Activated CD4-positive, alpha-beta T cell treated with anti-CD3 and anti-CD28 coated beads, Interleukin-2, amount 50 U/mL, for 1 hour (primary cell): ENCODE measurements around the gene MRPS17.
"Not testable (repeated sequence)": the region's sequence is repeated elsewhere in the genome, so short reads cannot be mapped to it uniquely, and the experiment has no call there.

Experiments
- DNase-seq: peaks from one replicate; pipeline ENCODE4 v3.0.0-alpha.2; 2020

The MRPS17 gene

DNA sequence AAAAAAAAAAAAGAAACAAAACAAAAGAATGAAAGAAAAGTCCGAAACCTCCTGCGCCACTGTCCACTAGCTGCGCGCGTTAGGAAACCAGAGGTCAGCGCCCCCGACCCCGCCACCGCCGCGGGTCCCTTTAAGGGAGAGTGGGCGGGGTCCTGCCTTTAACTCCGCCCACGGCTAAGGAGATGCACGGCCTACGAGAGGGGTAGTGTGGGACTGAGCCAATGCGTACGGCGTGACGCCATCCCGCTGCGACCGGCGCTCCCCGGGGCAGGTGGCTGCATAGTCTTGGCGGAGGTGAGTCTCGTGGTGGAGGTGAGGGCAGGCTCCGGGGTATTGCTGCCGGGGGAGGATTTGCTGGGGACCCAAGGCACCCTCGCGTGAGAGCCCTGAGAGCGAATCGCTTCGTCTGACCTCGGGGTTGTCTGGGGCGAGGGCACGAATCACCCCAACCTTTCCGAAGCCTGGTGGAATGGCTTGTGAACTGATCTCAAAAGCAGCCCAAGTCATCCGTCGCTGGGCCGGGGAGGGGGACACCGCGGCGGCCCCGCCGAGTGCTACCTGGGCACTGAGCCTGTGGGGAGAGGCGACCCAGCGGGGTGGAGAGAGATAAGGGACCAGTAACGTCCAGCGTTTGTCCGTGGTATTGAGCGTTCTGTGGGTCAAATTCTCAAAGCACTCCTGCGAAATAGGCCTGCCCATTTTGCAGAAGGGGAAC, at the start of gene MRPS17:
MRPS17 (plus strand) TSS at position 241 of the 715 bp plus-strand sequence. CDS start 1,319 bp downstream, outside the sequence.
- DNase-seq = peak; percentile 92

DNA sequence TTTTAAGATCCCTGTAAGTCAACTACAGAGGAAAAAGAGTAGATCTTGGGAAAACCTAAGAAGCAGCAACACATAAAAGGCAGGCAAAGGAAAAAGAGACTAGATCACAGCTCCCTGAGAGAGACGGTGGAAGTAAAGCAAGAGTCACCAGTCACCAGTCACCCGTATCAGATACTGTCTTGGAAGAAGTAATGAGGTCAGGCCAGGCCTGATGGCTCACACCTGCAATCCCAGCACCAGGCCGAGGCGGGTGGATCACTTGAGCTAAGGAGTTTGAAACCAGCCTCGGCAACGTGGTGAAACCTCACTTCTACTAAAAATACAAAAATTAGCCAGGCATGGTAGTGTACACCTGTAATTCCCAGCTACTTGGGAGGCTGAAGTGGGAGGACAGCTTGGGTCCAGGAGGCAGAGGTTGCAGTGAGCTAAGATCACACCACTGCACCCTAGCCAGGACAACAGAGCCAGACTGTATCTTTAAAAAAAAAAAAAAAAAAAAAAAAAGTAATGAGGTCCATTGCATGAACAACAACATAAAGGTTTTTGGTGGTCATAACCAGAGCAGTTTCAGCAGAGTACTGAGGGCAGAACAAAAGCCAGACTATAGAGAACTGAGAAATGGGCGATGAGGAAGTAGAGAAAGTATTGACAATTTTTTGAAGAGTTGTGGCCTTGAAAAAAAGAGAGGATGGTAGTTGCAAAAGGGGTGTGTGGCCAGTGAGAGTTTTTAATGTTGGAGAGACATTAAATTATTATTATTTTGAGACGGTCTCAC, 47.5 kb upstream of the MRPS17 start:
- DNase-seq = no peak

DNA sequence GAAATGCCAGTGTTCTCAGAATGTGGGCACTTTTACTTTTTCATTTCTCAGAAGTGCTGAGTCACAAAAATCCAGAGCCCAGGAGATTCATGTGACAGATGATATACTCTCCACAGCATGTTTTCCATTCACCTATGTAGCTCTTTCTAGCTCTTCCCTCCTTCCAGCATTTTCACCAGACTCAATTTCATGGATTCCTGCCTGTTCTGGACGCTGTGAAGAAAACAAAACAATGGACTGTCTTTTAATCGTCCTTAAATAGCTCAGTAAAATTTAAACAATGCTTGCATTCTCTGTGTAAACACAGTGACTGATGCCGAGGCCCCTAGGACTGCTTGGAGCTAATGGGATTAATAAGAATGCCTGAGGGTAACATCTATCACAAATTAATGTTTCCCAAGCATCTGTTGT, 38.9 kb upstream of the MRPS17 start:
- no peak for DNase-seq

DNA sequence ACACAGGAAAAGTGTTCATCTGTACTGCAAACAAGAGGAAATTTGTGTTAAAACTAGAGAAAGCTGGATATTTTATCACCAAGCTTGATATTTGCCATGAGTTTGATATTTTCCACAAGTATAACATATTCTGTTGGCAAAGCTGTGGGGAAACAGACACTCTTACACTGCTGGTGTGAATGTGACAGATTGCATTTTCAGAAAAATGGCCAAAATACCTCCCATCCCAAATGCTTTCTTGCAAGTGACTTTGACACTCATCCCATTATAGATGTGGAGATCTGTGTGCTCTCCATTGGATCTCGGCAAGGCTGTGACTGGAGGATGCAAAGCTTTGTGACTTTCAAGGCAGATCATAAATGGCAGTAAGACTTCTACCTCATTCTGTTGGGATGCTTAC, 33.9 kb upstream of the MRPS17 start:
- no peak for DNase-seq

DNA sequence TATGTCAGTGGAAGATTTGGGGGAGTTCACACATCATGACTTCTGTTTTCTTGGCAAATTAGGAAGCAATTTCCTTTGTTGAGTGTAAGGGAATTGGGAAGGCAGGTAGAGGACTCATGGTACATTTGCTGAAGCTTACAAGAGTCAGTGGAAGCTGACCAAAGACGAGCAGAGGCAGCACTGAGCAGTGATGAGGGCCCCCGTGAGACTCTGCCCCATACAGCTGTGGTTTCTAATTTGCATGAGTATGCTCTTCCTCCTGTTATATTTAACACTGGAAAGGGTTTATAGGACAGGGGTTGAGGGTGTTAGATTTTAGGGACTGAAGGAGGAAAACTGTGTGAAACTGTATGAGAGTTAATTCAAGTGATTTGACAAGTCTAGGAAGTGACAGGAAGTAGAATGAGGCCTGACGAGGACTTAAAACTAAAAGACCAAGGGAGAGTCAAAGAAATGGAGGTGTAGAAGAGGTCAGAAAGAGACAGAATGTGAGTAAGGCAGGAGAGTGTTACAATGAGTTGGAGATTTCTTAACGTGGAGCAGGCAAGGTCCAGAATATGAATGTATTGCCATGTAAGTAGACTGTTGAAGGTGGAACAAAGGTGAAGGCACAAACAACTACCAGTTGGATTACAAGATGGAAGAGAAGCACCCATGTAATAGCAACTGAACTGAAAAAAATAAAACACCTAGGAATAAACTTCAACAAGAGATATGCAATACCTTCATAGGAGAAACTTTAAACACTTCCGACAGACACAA, 23.5 kb upstream of the MRPS17 start:
- no peak for DNase-seq

DNA sequence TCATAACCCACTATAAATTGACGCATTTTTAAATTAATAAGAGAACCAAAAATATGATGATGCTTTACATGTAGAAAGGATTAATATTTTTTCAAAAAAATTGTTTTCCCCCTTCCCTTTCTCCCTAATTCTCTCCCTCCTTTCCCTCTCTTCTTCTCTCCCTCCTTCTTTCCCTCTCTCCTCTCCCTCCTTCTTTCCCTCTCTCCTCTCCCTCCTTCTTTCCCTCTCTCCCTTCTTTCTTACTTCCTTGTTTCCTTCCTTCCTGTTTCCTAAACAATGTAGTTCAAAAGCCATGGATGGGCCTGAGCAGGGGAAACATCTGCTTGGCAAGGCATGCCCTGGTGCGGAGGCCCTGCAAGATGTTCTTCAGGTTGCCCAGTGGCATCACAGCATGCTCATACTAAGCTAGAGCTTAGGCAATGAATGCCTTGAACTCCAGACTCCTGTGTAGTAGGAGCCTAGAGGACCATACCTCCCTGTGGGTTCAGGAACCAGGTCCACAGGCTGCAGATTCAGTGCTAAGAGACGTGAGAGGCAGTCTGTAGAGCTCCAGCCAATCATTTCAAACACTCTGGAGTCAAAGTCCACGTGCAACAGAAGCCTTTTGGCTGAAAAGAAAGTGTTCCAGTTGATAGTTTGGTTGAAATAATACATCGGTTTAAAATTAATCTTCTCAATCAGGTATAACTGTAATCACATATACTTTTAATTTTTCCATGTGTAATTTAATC, 20.1 kb upstream of the MRPS17 start:
- DNase-seq = no peak

DNA sequence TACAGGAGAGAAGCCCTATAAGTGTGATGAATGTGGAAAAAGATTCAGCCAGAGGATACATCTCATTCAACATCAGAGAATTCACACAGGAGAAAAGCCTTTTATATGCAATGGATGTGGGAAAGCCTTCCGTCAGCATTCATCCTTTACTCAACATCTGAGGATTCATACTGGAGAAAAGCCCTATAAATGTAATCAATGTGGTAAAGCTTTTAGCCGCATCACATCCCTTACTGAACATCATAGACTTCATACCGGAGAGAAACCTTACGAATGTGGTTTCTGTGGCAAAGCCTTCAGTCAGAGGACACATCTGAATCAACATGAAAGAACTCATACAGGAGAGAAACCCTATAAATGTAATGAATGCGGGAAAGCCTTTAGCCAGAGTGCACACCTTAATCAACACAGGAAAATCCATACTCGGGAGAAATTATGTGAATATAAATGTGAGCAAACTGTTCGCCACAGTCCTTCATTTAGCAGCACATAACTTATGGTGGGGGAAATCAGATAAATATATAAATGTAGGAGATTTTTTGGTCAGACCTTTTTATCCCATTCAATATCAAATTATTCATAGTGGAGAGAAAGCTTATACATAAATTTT, 12.1 kb upstream of the MRPS17 start:
- DNase-seq = no peak

DNA sequence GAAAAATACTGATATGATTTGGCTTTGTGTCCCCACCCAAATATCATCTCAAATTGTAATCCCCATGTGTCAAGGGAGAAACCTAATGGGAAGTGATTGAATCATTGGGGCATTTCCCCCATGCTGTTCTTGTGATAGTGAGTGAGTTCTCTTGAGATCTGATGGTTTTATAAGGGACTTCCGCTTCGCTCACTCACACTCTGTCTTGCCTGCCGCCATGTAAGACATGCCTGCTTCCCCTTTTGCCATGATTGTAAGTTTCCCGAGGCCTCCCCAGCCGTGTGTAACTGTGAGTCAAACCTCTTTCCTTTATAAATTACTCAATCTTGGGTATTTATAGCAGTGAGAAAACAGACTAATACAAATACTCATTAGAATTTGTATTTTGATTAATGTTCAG, 5.1 kb upstream of the MRPS17 start:
- no peak for DNase-seq

DNA sequence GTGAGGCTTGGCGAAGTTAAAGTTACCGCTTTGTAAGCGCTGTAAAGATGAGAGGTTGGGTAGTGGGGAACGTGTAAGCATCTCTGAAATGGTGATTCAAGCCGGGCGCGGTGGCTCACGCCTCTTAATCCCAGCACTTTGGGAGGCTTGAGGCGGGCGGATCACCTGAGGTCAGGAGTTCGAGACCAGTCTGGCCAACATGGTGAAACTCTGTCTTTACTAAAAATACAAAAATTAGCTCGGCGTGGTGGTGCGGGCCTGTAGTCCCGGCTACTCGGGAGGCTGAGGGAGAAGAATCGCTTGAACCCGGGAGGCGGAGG, 635 bp downstream of the MRPS17 start:
- not testable (repeated sequence) for DNase-seq

DNA sequence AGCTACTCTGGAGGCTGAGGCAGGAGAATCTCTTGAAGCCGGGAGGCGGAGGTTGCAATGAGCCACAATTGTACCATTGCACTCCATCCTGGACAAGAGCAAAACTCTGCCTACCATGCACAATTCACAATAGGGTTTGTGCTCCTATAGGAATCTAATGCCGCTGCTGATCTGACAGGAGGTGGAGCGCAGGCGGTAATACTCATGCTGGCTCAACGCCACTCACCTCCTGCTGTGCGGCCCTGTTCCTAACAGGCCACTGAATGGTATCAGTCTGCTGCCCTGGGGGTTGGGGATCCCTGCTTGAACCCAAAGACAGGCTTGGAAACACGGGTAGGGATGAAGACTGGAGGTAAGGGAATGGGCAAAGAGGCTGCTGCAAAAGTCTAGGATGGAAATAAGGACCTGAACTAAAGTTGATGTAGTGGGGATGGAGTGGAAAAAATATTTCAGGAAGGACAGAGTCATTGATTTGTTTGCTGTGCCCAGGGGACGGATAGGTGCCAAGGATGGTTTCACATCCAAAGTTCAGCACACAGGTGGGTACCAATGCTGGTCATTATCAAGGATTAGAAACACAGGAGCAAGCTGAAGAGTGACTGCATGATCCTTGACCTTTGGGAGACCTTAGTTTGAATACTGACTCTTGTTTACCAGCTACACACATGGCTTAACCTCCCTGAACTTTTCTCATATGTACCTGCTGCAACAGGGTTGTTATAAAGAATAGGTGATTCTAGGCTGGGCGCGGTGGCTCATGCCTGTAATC, 2.2 kb downstream of the MRPS17 start:
- no peak for DNase-seq

DNA sequence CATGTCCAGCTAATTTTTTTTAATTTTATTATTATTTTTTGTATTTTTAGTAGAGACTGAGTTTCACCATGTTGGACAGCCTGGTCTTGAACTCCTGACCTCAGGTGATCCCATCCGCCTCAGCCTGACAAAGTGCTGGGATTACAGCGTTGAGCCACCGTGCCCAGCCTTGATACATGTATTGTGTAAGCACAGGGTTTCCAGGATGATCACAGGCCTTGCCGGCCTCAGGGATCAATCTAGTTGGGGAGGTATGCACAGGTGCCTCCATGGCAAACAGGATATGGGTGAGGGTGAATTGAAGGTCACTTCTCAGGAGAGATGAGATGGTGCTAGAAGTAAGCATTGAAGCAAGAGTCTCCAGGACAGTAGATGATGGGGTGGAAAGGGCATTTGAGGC, 5.5 kb downstream of the MRPS17 start:
- DNase-seq = no peak

DNA sequence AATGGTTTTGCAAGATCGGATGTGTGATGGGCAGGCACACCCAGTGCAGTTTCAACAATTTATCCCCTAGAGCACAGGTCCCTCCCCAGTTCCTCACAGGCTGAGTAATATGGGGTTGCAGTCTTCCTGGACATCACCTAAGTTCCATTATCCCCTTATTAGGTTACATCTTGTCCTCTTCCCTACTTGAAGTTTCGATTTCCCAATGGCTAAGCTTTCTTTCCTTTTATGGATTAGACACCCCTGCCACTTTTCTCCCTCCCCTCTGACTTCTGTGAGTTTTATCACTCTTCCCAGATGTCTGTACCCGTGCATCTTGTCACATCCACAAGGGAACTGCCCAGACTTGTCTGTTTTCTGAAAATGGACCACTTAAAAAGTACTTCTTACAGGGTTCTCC, 10.3 kb downstream of the MRPS17 start:
- no peak for DNase-seq

DNA sequence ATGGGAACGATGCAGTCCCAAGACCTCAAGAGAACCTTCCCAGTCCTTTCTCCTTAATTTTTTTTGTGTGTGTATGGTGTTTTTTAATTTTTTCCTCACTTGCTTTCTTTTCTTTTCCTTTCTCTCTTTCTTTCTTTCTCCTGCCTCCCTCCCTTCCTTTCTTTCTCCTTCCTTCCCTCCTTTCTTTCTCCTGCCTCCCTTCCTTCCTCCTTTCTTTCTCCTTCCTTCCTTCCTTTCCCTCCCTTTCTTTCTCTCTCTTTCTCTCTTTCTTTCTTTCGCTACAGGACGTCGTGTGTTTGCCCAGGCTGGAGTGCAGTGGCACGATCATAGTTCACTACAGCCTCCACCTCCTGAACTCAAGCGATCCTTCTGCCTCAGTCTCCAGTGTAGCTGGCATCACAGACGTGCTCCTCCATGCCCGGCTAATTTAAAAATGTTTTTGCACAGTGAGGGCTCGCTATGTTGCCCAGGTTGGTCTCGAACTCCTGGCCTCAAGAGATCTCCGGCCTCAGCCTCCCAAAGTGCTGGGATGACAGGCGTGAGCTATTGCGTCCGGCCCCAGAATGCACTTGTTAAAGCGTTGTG, 12.0 kb downstream of the MRPS17 start:
- no peak for DNase-seq

DNA sequence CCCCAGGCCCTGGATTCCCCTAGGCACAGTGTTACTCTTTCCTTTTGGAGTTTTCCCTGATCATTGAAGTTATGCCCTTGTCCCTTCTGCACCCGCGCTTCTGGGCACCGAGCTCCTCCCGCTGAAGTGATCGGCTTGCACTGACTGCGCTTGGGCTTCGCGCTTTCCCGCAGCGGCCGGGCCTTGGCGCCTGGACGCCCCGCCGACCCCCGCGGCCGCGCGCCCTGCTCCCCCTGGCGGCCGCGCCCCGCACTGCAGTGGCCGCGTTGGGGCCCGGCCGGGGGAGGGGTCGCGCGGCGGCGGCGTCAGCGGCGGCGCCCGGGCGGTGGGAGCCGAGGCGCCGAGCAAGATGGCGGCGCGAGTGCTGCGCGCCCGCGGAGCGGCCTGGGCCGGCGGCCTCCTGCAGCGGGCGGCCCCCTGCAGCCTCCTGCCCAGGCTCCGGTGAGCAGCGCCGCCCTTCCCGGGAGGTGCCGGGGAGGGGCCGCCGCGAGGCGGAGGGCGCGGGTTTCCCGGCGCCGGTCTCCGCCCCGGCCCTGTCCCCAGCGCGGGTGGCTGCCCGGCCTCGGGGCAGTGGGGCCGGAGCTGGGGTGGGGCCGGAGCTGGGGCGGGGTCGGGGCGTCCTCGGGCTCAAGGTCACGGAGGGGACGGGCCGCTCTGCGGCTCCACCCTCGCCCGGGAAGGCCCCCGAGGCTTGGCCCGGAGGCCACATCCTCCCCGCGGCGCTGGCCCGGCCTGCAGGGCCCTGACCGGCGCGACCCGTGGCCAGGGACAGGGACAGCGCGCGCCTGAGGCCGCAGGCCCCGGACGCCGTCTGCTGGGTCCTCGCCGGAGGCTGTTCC, 12.8 kb downstream of the MRPS17 start, which contains the start of gene NIPSNAP2:
NIPSNAP2 (plus strand) TSS at position 325 of the 839 bp plus-strand sequence; CDS start at position 350, 25 bp downstream.
- peak; percentile 54 for DNase-seq

DNA sequence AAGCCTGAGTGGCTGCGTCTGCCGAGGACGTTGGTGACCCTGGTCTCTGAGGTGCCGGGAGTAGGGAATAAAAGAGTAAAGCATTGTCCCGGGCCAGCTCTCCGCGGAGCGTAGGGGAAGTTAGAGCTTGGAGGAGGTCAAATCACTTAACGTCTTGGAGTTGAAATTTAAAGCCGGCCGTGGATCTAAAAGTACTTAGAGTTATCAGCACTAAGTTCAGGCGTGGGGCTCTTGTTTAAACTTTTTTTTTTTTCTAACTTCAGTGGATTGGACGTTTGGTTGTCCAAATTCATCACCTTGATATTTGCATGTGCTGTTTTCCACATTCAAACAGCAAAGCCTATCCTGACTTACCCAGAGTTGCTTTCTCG, 13.4 kb downstream of the MRPS17 start:
- DNase-seq = no peak

DNA sequence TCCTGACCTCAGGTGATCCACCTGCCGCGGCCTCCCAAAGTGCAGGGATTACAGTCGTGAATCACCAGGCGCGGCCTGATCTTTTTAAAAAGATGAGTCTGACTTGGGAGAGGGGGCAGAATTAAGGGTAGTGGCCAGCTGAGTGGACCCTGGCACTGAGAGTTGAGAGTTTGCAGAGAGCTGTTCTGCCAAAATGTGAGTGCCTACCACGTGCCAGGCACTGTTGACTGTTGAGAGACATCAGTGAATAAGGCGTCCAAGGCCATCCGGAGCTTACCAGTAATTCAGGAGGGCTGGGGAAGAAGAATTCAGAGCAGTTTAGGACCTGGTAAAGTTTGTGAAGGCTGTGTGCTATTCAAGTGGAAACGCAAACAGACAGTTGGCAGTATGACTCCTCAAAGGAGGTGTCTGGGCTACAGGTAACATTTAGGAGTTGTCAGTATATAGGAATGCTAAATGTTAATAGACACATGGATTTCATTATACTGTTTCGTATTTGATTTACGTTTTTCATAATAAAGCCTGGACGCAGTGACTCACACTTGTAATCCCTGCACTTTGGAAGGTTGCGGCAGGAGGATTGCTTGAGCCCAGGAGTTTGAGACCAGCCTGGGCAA, 14.2 kb downstream of the MRPS17 start:
- no peak for DNase-seq

DNA sequence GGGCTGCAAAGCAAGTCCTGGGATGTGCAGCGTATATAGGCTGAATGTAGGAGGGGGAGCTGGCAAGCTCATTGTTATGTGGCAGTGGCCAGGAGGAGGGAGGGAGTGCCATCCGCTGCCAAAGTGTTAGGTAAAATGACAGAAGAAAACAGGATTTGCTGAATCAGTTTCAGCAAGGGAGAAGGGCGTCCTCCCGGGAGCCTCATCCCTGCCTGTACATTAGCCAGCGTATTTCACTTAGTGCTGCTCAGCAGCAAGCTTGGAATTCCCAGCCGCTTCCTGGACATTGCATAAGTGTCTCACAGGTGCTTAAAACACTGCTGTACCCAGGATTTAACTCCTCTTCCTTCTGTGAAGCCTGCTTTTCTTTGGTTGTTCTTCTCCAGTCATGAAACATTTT, 15.2 kb downstream of the MRPS17 start:
- no peak for DNase-seq

DNA sequence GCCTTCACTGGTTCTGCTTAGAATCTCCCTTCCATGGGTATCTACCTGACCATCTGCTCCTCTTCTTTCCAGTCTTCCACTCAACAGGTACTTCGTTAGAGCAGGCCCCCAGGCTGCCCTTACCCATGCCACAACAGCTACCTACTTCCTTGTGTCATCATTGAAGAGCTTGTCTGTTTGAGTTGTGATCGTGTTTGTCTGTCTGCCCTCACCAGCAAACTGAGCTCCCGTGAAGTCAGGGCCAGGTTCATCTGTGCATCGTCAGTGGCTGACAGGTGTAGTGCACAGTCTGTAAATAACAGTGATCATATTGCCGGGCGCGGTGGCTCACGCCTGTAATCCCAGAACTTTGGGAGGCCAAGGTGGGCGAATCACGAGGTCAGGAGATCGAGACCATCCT, 17.7 kb downstream of the MRPS17 start:
- no peak for DNase-seq

DNA sequence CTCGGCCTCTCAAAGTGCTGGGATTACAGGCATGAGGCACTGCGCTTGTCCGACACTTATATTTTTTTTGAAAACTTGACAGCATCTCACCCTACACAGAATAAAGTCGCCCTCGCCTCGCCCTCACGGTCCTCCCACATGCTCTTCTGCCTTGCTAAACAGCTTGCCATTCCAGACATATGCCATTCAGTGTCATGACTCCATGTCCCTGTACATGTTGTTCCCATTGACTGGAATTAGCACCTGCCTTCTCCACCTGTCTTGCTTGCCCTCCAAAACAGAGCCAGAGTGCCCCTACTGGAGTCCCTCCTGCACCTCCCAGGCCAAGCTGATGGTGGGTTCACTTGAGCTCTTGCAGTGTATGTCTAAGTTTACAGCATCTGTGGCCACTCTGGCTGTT, 18.9 kb downstream of the MRPS17 start:
- no peak for DNase-seq

DNA sequence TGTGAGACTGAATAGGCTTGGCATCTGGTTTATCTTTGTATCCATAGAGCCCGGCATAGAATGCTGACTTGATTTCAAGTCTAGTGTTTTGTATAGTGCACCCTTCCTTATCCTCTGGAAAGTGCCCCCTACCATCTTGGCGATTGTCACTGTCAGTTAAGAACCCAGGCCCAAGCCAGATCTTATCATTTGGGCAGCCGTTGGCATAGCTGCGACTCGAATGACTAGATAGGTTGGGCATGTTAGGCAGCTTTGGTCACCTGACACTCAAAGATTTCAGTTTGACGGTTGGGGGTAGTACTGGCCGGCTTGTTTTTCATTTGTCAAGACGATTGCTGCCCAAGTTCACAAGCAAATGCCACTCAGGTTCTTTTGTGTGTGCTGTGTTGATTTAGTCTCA, 19.3 kb downstream of the MRPS17 start:
- no peak for DNase-seq
